Caco-2 (cell line): ENCODE data around the gene NDUFA3. TPM values are rescaled to one million over a fixed set of nuclear protein-coding genes. Genes with fewer than 3 reads are reported as not detected.

Experiments
- BruUV-seq: library from RNA; stranded (reverse); fragments of 400-500 nt; replicated peaks from 2 replicates; lab custom pipeline; 2021; lab: Mats Ljungman, UMichigan
- CTCF ChIA-PET: fragments of 300-600 bp; sonication (Branson Sonifier 250); formaldehyde crosslinking; loops from one replicate; lab custom pipeline; 2022; ENCODE audit warnings: antibody characterized with exemption; lab: Charles Lee
- POLR2A ChIA-PET: fragments of 300-600 bp; sonication (Branson Sonifier 250); formaldehyde crosslinking; loops from one replicate; lab custom pipeline; 2022; ENCODE audit warnings: antibody characterized with exemption; lab: Charles Lee
- DNase-seq, 2 experiments: peaks; one replicate each; pipeline versions ENCODE4 v3.0.0 to v3.0.0-alpha.2; 2020 to 2022
- H3K27me3 ChIP-seq: replicated peaks from 2 replicates; pipeline ENCODE4 v1.6.0; 2011; ENCODE audit warnings: low read length; ENCODE audit not compliant: control insufficient read depth, insufficient read depth
- H3K36me3 ChIP-seq: 2 replicates; pipeline ENCODE4 v1.5.1; 2011; ENCODE audit warnings: low read length; ENCODE audit not compliant: control insufficient read depth, insufficient read depth
- H3K4me1 ChIP-seq: fragments of 250-450 bp; sonication (Bioruptor Pico); 2 replicates; pipeline ENCODE4 v1.5.1; 2020; ENCODE audit warnings: mild to moderate bottlenecking
- H3K4me3 ChIP-seq: 2 replicates; pipeline ENCODE4 v1.5.1; 2011; ENCODE audit warnings: low read depth, mild to moderate bottlenecking, control low read depth, low read length
- H3K9me3 ChIP-seq: fragments of 250-450 bp; sonication (Bioruptor Pico); 2 replicates; pipeline ENCODE4 v1.5.1; 2020; ENCODE audit warnings: mild to moderate bottlenecking, moderate library complexity
- H3K27ac Mint-ChIP-seq: one replicate; pipeline ENCODE4 v1.8.0; 2022; ENCODE audit warnings: mixed read lengths; ENCODE audit not compliant: unreplicated experiment
- H3K27me3 Mint-ChIP-seq: one replicate; pipeline ENCODE4 v1.8.0; 2022; ENCODE audit warnings: mixed read lengths; ENCODE audit not compliant: insufficient read depth, unreplicated experiment
- H3K36me3 Mint-ChIP-seq: one replicate; pipeline ENCODE4 v1.8.0; 2022; ENCODE audit warnings: mild to moderate bottlenecking, mixed read lengths; ENCODE audit not compliant: insufficient read depth, unreplicated experiment
- H3K4me1 Mint-ChIP-seq: one replicate; pipeline ENCODE4 v1.8.0; 2022; ENCODE audit warnings: low read depth, mixed read lengths; ENCODE audit not compliant: unreplicated experiment
- H3K4me3 Mint-ChIP-seq: one replicate; pipeline ENCODE4 v1.8.0; 2022; ENCODE audit warnings: mild to moderate bottlenecking, moderate library complexity, mixed read lengths; ENCODE audit not compliant: unreplicated experiment
- H3K9me3 Mint-ChIP-seq: one replicate; pipeline ENCODE4 v1.8.0; 2022; ENCODE audit warnings: mixed read lengths; ENCODE audit not compliant: unreplicated experiment
- CTCF ChIP-seq, 2 experiments: fragments of 200-600 bp in 1 of 2; IDR thresholded peaks; 1 replicate in 1 of 2; 2 replicates in 1 of 2; pipeline versions ENCODE4 v1.5.1 to v1.8.0; 2011 to 2022; ENCODE audit warnings: antibody characterized with exemption in 1 of 2, control low read depth in 1 of 2, inconsistent platforms in 1 of 2, low read depth in 1 of 2, low read length in 1 of 2, mild to moderate bottlenecking in 1 of 2, moderate library complexity in 1 of 2; ENCODE audit not compliant: insufficient read depth in 1 of 2, severe bottlenecking in 1 of 2, unreplicated experiment in 1 of 2
- intact Hi-C: fragments of 100-400 bp; cut with micrococcal nuclease; formaldehyde crosslinking; loops from one replicate; pipeline ENCODE4 v1.10.0; 2022; ENCODE audit not compliant: unreplicated experiment
- total RNA-seq: library from RNA; stranded (reverse); gene quantifications from 2 replicates; pipeline ENCODE4 v1.2.3, GENCODE V29; 2022

NDUFA3 gene
- total RNA-seq, 1 experiment from 2014 or later: 185 TPM

DNA sequence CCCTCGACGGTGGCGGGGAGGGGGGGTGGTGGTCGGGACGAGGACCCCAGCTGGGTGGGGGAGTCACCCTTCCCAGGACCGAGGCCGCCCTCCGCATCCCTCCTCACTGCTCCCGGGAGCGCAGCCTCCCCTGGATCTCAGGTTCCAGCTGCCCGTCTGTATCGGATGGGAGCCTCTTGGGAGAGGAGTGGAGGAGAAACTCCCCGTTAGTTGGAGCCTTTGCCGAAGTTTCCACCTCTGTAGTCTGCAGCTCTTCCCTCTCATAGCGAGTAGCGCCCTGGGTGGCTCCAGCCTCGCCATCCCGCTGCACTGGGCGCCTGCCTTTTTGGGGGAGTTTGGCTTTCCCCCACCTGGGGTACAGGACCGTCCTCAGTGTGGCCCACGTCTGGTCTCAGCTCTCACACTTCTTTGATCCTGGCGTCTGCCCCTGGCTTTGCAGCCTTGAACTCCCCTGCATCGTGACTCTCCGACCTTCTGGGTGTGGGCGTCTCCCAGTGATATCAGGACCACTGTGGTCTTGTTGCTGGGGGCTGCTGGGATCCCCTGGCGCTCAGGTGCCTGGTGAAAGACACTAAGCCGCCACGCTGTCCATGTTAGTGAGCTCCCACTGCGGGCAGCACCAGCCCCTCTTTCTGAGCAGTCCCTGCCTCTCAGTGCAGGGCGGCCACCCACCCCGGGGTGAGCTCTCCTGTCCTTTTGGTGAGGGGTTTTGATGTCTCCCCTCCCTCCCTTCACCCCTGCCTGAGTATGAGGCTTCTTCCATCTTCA lies 36.0 kb downstream of the NDUFA3 start:
- Histone ChIP-seq H3K27me3 (no peaks in the 10 kb centered on the region), H3K4me3 (peak overlapping the region; percentile 96), H3K36me3 (0 out of 2 replicates have a peak, but pooled peaks cover 1% of the 10 kb centered on the region), H3K4me1 (peaks cover 9% of the 10 kb centered on the region), H3K9me3 (no peaks in the 10 kb centered on the region)
- H3K4me3 Mint-ChIP-seq: peak overlapping the region; percentile 88
- peaks cover 62% of the 10 kb centered on the region for H3K36me3 Mint-ChIP-seq
- ChIA-PET POLR2A (interaction anchor here (2.2 kb wide), 1 partner anchor 51 kb away, joined by 58 read pairs; the partner anchor contains the start of genes MBOAT7 and TSEN34), CTCF (no interaction called here)
- no peak for TF ChIP-seq CTCF (IDR thresholded peaks at IDR 0.05; ENCODE audit: insufficient read depth in 1 of 2, low read depth in 1 of 2, low read length in 1 of 2, severe bottlenecking in 1 of 2, unreplicated experiment in 1 of 2)
- intact Hi-C loops: loop anchor here (5.0 kb wide), 1 partner anchor 271 kb away; the partner anchor contains the start of gene MYADM
- no peaks in the 10 kb centered on the region for H3K27me3 Mint-ChIP-seq
- H3K27ac Mint-ChIP-seq: peak overlapping the region; percentile 82
- no peaks in the 10 kb centered on the region for H3K9me3 Mint-ChIP-seq
- H3K4me1 Mint-ChIP-seq: peaks cover 14% of the 10 kb centered on the region
- no TSS peak for BruUV-seq
- DNase-seq: no peak

GRCh38 chr19:54141356-54141755 lies 38.7 kb downstream of the NDUFA3 start:
- CTCF ChIA-PET: no interaction called here
- H3K4me3 Mint-ChIP-seq: no peak overlapping the region
- intact Hi-C loops: no loop called here
- Histone ChIP-seq H3K4me1 (0 out of 2 replicates have a peak, but pooled peaks cover 4% of the 10 kb centered on the region), H3K27me3 (no peaks in the 10 kb centered on the region), H3K4me3 (no peak overlapping the region), H3K36me3 (peaks cover 12% of the 10 kb centered on the region), H3K9me3 (no peaks in the 10 kb centered on the region)
- H3K4me1 Mint-ChIP-seq: peaks cover 1% of the 10 kb centered on the region
- H3K36me3 Mint-ChIP-seq: peaks cover 70% of the 10 kb centered on the region
- no peak for TF ChIP-seq CTCF (IDR thresholded peaks at IDR 0.05; ENCODE audit: insufficient read depth in 1 of 2, low read depth in 1 of 2, low read length in 1 of 2, severe bottlenecking in 1 of 2, unreplicated experiment in 1 of 2)
- H3K9me3 Mint-ChIP-seq: no peaks in the 10 kb centered on the region
- BruUV-seq: no TSS peak
- DNase-seq: no peak
- H3K27ac Mint-ChIP-seq: no peak overlapping the region
- no peaks in the 10 kb centered on the region for H3K27me3 Mint-ChIP-seq
- POLR2A ChIA-PET: no interaction called here

DNA sequence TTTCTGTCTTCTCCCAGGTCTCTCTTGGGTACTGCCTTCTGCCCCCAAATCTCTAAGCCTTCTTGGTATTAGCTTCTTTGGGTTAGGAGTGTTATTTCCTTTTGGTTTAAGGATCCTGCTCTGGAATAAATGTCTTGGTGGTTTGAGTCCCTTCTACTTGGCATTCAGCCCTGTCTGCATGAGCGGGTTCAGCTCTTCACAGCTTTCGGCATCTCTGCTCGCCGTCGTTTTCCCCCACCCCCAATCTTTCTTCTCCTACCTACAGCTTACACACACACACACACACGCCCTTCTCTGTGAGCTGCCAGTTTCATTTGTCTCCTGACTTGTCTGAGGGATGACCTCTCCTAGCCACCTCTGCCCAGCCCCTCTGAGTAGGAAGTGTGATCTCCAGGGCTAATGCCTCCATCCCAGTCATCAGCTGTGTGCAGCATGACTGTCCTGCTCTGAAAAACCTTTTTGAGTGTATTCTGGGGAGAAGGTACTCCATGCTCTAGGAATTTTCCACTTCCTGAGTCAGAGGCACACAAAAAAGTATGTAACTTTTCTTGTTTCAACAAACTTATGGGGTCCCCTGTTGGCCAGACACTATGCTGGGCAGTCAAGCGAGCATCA lies 39.6 kb downstream of the NDUFA3 start:
- Histone ChIP-seq H3K4me1 (0 out of 2 replicates have a peak, but pooled peaks cover 4% of the 10 kb centered on the region), H3K36me3 (peaks cover 12% of the 10 kb centered on the region), H3K27me3 (no peaks in the 10 kb centered on the region), H3K4me3 (no peak overlapping the region), H3K9me3 (no peaks in the 10 kb centered on the region)
- BruUV-seq: no TSS peak
- DNase-seq: no peak
- Mint-ChIP-seq H3K27ac (no peak overlapping the region), H3K4me3 (no peak overlapping the region), H3K9me3 (no peaks in the 10 kb centered on the region), H3K27me3 (no peaks in the 10 kb centered on the region), H3K4me1 (no peaks in the 10 kb centered on the region), H3K36me3 (peaks cover 70% of the 10 kb centered on the region)
- intact Hi-C loops: no loop called here
- ChIA-PET POLR2A (no interaction called here), CTCF (no interaction called here)
- no peak for TF ChIP-seq CTCF (IDR thresholded peaks at IDR 0.05; ENCODE audit: insufficient read depth in 1 of 2, low read depth in 1 of 2, low read length in 1 of 2, severe bottlenecking in 1 of 2, unreplicated experiment in 1 of 2)
